IMR-90 (cell line): ENCODE data around the gene RNF213. TPM values are rescaled to one million over a fixed set of nuclear protein-coding genes. Genes with fewer than 3 reads are reported as not detected.
"Not testable (repeated sequence)": the region's sequence is repeated elsewhere in the genome, so short reads cannot be mapped to it uniquely, and the experiment has no call there.

ENCODE experiments used
- ATAC-seq: fragments of 200-7000 bp; cut with Tn5 transposase; 2 replicates; pipeline ENCODE4 v1.9.1; 2020; ENCODE audit warnings: low read depth, mild to moderate bottlenecking, moderate library complexity
- BruUV-seq: library from RNA; stranded (reverse); fragments of 400-500 nt; replicated peaks from 2 replicates; lab custom pipeline; 2021; lab: Mats Ljungman, UMichigan
- CTCF ChIA-PET: fragments of 300-600 bp; formaldehyde crosslinking; extraction: SDS; loops from one replicate; lab custom pipeline; 2021; ENCODE audit warnings: antibody characterized with exemption; lab: Yijun Ruan, JAX
- POLR2A ChIA-PET: fragments of 300-600 bp; sonication (Branson Sonifier 250); formaldehyde crosslinking; loops from one replicate; lab custom pipeline; 2022; ENCODE audit warnings: antibody characterized with exemption; ENCODE audit not compliant: unreplicated experiment; lab: Charles Lee
- DNase-seq: peaks from one replicate; pipeline ENCODE4 v3.0.0; 2013
- H2AFZ ChIP-seq: replicated peaks from 2 replicates; pipeline ENCODE3; 2013; ENCODE audit warnings: low read length, mild to moderate bottlenecking; ENCODE audit not compliant: poor library complexity
- H2AK5ac ChIP-seq: 2 replicates; pipeline ENCODE4 v1.6.1; 2013; ENCODE audit warnings: low read depth, low read length, inconsistent platforms
- H2AK9ac ChIP-seq: replicated peaks from 2 replicates; pipeline ENCODE3; 2013; ENCODE audit warnings: mild to moderate bottlenecking, low read depth, low read length, moderate library complexity; ENCODE audit not compliant: poor library complexity
- H2BK120ac ChIP-seq: 2 replicates; pipeline ENCODE4 v1.6.1; 2013; ENCODE audit warnings: low read depth, low read length, inconsistent platforms
- H2BK15ac ChIP-seq: 3 replicates; pipeline ENCODE4 v1.6.1; 2013; ENCODE audit warnings: low read depth, low read length, inconsistent platforms
- H2BK20ac ChIP-seq: 2 replicates; pipeline ENCODE4 v1.6.1; 2013; ENCODE audit warnings: low read depth, mild to moderate bottlenecking, inconsistent platforms, low read length, moderate library complexity
- H2BK5ac ChIP-seq: 2 replicates; pipeline ENCODE4 v1.6.1; 2013; ENCODE audit warnings: mild to moderate bottlenecking, low read depth, low read length, inconsistent platforms; ENCODE audit not compliant: poor library complexity, severe bottlenecking
- H3K14ac ChIP-seq: replicated peaks from 2 replicates; pipeline ENCODE4 v1.6.1; 2013; ENCODE audit warnings: low read depth, low read length, inconsistent platforms
- H3K18ac ChIP-seq: 2 replicates; pipeline ENCODE4 v1.6.1; 2013; ENCODE audit warnings: low read depth, low read length, control low read depth
- H3K23ac ChIP-seq: 2 replicates; pipeline ENCODE4 v1.6.1; 2013; ENCODE audit warnings: low read depth, low read length, inconsistent platforms
- H3K27ac ChIP-seq: 2 replicates; pipeline ENCODE4 v1.5.1; 2013; ENCODE audit warnings: mild to moderate bottlenecking, control low read depth, low read length; ENCODE audit not compliant: insufficient read depth
- H3K27me3 ChIP-seq: 2 replicates; pipeline ENCODE4 v1.6.1; 2013; ENCODE audit warnings: low read length; ENCODE audit not compliant: control insufficient read depth, insufficient read depth
- H3K36me3 ChIP-seq: 2 replicates; pipeline ENCODE4 v1.6.1; 2013; ENCODE audit warnings: low read length, mixed read lengths; ENCODE audit not compliant: control insufficient read depth, insufficient read depth
- H3K4ac ChIP-seq: 2 replicates; pipeline ENCODE4 v1.6.1; 2013; ENCODE audit warnings: low read depth, low read length, inconsistent platforms
- H3K4me1 ChIP-seq: 2 replicates; pipeline ENCODE4 v1.6.1; 2013; ENCODE audit warnings: low read length, mixed read lengths; ENCODE audit not compliant: control insufficient read depth, insufficient read depth
- H3K4me2 ChIP-seq: 2 replicates; pipeline ENCODE4 v1.6.1; 2013; ENCODE audit warnings: low read depth, mild to moderate bottlenecking, control low read depth, low read length, moderate library complexity
- H3K4me3 ChIP-seq: 2 replicates; pipeline ENCODE4 v1.5.1; 2013; ENCODE audit warnings: low read depth, mild to moderate bottlenecking, control low read depth, low read length, moderate library complexity; ENCODE audit not compliant: insufficient read depth
- H3K56ac ChIP-seq: 2 replicates; pipeline ENCODE4 v1.6.1; 2013; ENCODE audit warnings: low read length, inconsistent platforms; ENCODE audit not compliant: insufficient read depth; ENCODE audit errors: extremely low read depth
- H3K79me1 ChIP-seq, 2 experiments: 2 replicates each; pipeline ENCODE4 v1.6.1; 2013; ENCODE audit warnings: low read length in 2 of 2, inconsistent platforms in 1 of 2, low read depth in 1 of 2
- H3K9ac ChIP-seq: 2 replicates; pipeline ENCODE4 v1.6.1; 2013; ENCODE audit warnings: low read depth, low read length, control low read depth
- H3K9me1 ChIP-seq: 2 replicates; pipeline ENCODE4 v1.6.1; 2013; ENCODE audit warnings: low read length, inconsistent platforms; ENCODE audit not compliant: insufficient read depth
- H3K9me3 ChIP-seq: 2 replicates; pipeline ENCODE4 v1.6.1; 2013; ENCODE audit warnings: low read length; ENCODE audit not compliant: control insufficient read depth, insufficient read depth
- H4K20me1 ChIP-seq: 2 replicates; pipeline ENCODE4 v1.6.1; 2013; ENCODE audit warnings: low read length, inconsistent platforms; ENCODE audit not compliant: insufficient read depth
- H4K5ac ChIP-seq: 2 replicates; pipeline ENCODE4 v1.6.1; 2013; ENCODE audit warnings: mild to moderate bottlenecking, low read depth, low read length, control low read depth
- H4K8ac ChIP-seq, 2 experiments: 2 replicates each; pipeline ENCODE4 v1.6.1; 2013; ENCODE audit warnings: low read depth in 2 of 2, low read length in 2 of 2, control low read depth in 1 of 2, inconsistent platforms in 1 of 2
- H4K91ac ChIP-seq: 2 replicates; pipeline ENCODE4 v1.6.1; 2013; ENCODE audit warnings: low read depth, low read length, inconsistent platforms; ENCODE audit not compliant: insufficient read depth
- CEBPB ChIP-seq: IDR thresholded peaks from 2 replicates; pipeline ENCODE4 v1.6.1; 2012; ENCODE audit warnings: low read depth, low read length, improper control_type of control experiment
- MAFK ChIP-seq: IDR thresholded peaks from 2 replicates; pipeline ENCODE4 v1.6.1; 2012; ENCODE audit warnings: low read depth, low read length, improper control_type of control experiment
- POLR2A ChIP-seq: IDR thresholded peaks from 2 replicates; pipeline ENCODE4 v1.6.1; 2012; ENCODE audit warnings: mild to moderate bottlenecking, low read depth, low read length
- RCOR1 ChIP-seq: IDR thresholded peaks from 2 replicates; pipeline ENCODE4 v1.6.1; 2012; ENCODE audit warnings: mild to moderate bottlenecking, low read length, improper control_type of control experiment; ENCODE audit not compliant: insufficient replicate concordance
- WGBS, 2 experiments: methylation state at CpG; one replicate each; pipeline versions ENCODE4 v1.1.5 to v1.1.7; 2013; ENCODE audit warnings: missing lambda C conversion rate in 2 of 2; ENCODE audit not compliant: insufficient read length in 1 of 2; ENCODE audit errors: extremely low coverage in 2 of 2; 5-methylcytosine and 5-hydroxymethylcytosine counted together
- dilution Hi-C: fragments of 300-500 bp; cut with HindIII; formaldehyde crosslinking; loops from one replicate; pipeline ENCODE4 v1.14.3; 2018; ENCODE audit warnings: low sequenced_read_pairs; ENCODE audit not compliant: unreplicated experiment
- in situ Hi-C: fragments of 300-500 bp; cut with MboI; formaldehyde crosslinking; loops from 3 replicates; pipeline ENCODE4 v1.14.3; 2019; ENCODE audit warnings: low sequenced_read_pairs, inconsistent platforms, mixed read lengths
- intact Hi-C: fragments of 100-400 bp; cut with micrococcal nuclease; formaldehyde crosslinking; loops from 2 replicates; pipeline ENCODE4 v1.10.0; 2022
- polyA plus RNA-seq, 3 experiments: library from polyadenylated mRNA; depleted of rRNA; stranded (reverse); fragments of >200 nt; gene quantifications; 2 replicates each; pipeline ENCODE4 v1.2.3, GENCODE V29; 2012; ENCODE audit warnings: low replicate concordance in 1 of 3
- total RNA-seq: library from RNA; depleted of rRNA; stranded (reverse); fragments of >200 nt; gene quantifications from 2 replicates; pipeline ENCODE4 v1.2.3, GENCODE V29; 2012

The RNF213 gene
- total and polyA plus RNA-seq, 2 of the 4 experiments (the other 2 are of a cell fraction), result 23.4 to 36.0 TPM

DNA sequence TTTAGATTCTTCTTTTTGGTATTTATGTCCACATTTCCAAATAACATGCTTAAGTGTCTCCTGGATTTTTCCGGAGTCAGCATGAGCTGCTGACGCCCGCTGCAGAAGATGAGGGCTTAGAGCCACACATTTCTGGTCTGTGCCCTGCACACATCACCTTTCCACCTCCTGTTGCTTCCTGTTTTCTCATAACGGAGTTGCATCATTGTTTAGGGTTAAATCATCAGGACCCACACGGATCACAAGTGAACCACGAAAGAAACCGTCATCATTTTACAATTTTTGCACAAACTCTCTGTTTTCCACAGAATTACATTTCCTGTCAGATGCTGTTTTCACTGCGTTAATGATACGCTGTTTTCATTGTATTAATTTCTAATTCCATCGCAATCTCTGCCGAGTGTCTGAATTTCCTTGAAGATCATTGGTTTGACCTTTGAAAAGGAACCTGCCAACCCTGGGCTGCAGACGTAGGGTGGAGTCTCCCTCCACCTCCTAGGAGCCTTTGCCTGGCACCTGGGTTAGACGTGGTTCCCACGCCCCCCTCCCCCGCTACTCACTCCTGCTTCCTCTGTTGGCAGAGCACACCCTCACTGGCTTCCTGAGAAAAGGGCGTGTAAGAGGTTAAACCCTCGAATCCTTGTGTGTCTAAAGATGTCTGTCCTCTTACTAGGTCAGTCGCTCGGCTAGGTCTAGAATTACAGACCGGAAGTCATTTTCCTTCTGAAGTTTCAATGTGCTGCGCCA is 68.2 kb downstream of the RNF213 start:
- dilution Hi-C loops (no loop called here), intact Hi-C loops (no loop called here), in situ Hi-C loops (no loop called here)
- H3K23ac ChIP-seq, result no peak overlapping the region
- no peak for DNase-seq
- H3K27me3 ChIP-seq, result no peaks in the 10 kb centered on the region
- no peak overlapping the region for H4K8ac ChIP-seq
- no peak overlapping the region for H3K18ac ChIP-seq
- H3K36me3 ChIP-seq, result peaks cover 60% of the 10 kb centered on the region
- H3K4ac ChIP-seq, result no peak overlapping the region
- BruUV-seq, result no TSS peak
- no peak for ATAC-seq
- no peaks in the 10 kb centered on the region; the same call in 1 of the 2 replicates for H3K9me1 ChIP-seq
- H2BK5ac ChIP-seq, result no peak overlapping the region
- no peak overlapping the region for H2BK20ac ChIP-seq
- no peak overlapping the region for H2AK9ac ChIP-seq
- no peak overlapping the region for H2AK5ac ChIP-seq
- TF ChIP-seq MAFK (no peak), CEBPB (0 out of 2 replicates have a peak, but pooled peaks have one; percentile 27), POLR2A (no peak), RCOR1 (no peak)
- H3K9ac ChIP-seq, result no peak overlapping the region
- H3K4me2 ChIP-seq, result no peak overlapping the region
- ChIA-PET POLR2A (no interaction called here), CTCF (no interaction called here)
- no peak overlapping the region for H2BK15ac ChIP-seq
- no peak overlapping the region for H3K14ac ChIP-seq
- no peak overlapping the region for H2AFZ ChIP-seq
- H2BK120ac ChIP-seq, result no peak overlapping the region
- H3K9me3 ChIP-seq, result no peaks in the 10 kb centered on the region
- H3K4me1 ChIP-seq, result no peaks in the 10 kb centered on the region
- H3K27ac ChIP-seq, result no peak overlapping the region
- WGBS, 2 experiments, result 79% methylated on average over 4 of the region's 21 CpGs; no CpG with 5 or more reads in 1 of the 2 experiments
- H3K79me1 ChIP-seq, result peaks cover 2 to 3% of the 10 kb centered on the region in 2 experiments; a peak in 1 of 4 replicates
- H3K56ac ChIP-seq, result no peak overlapping the region
- no peak overlapping the region for H3K4me3 ChIP-seq
- no peak overlapping the region for H4K5ac ChIP-seq
- H4K20me1 ChIP-seq, result no peaks in the 10 kb centered on the region
- no peak overlapping the region for H4K91ac ChIP-seq

DNA sequence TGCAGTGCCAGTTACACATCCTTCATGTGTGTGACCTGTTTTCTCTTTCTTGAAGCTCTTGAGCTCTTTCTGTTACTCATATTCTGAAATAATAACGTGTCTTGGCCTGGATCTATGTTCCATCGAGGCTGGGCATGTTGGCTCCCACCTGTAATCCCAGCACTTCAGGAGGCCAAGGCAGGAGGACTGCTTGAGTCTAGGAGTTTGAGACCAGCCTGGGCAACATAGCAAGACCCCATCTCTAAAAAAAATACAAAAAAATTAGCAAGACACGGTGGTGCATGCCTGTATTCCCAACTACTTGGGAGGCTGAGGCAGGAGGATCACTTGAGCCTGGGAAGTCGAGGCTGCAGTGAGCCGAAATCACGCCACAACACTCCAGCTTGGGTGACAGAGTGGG is 68.8 kb downstream of the RNF213 start:
- H3K18ac ChIP-seq, H3K56ac ChIP-seq, POLR2A ChIA-PET, H3K4ac ChIP-seq, DNase-seq, H3K4me3 ChIP-seq, H2BK5ac ChIP-seq, H3K27ac ChIP-seq, dilution Hi-C loops, H2AK9ac ChIP-seq, H2BK120ac ChIP-seq, ATAC-seq, H2AFZ ChIP-seq, H2BK15ac ChIP-seq, H2BK20ac ChIP-seq, H2AK5ac ChIP-seq, H3K4me1 ChIP-seq, H3K14ac ChIP-seq, H4K5ac ChIP-seq, intact Hi-C loops, H3K79me1 ChIP-seq, BruUV-seq, H3K9me1 ChIP-seq, in situ Hi-C loops, H4K8ac ChIP-seq, H3K27me3 ChIP-seq, H3K9me3 ChIP-seq, CTCF ChIA-PET, H3K23ac ChIP-seq, H4K20me1 ChIP-seq, H3K9ac ChIP-seq, H3K4me2 ChIP-seq, H4K91ac ChIP-seq: not testable (repeated sequence)
- H3K36me3 ChIP-seq, result peaks cover 66% of the 10 kb centered on the region
- WGBS, 2 experiments, result no CpG with 5 or more reads among the region's 6 CpGs
